Mucosa of descending colon (tissue), 3 donors: ENCODE measurements around the gene SYTL3. TPM values are rescaled to one million over a fixed set of nuclear protein-coding genes. Genes with fewer than 3 reads are reported as not detected.
"Not testable (repeated sequence)": the region's sequence is repeated elsewhere in the genome, so short reads cannot be mapped to it uniquely, and the experiment has no call there.

Experiments
- ATAC-seq: fragments of 200-7000 bp; cut with Tn5 transposase; one replicate; pipeline ENCODE4 v1.9.1; 2020; ENCODE audit warnings: mild to moderate bottlenecking, moderate library complexity
- DNase-seq, 3 donors: peaks; one replicate each; pipeline ENCODE4 v3.0.0-alpha.2; 2020
- H3K36me3 ChIP-seq: fragments of 200-600 bp; one replicate; pipeline ENCODE4 v1.8.0; 2021; ENCODE audit warnings: low read depth, mild to moderate bottlenecking
- H3K4me1 ChIP-seq: fragments of 200-600 bp; one replicate; pipeline ENCODE4 v1.8.0; 2021; ENCODE audit warnings: low read depth, mild to moderate bottlenecking
- H3K4me3 ChIP-seq: fragments of 200-600 bp; one replicate; pipeline ENCODE4 v1.8.0; 2021; ENCODE audit warnings: mild to moderate bottlenecking
- H3K9me3 ChIP-seq: fragments of 200-600 bp; one replicate; pipeline ENCODE4 v1.8.0; 2021; ENCODE audit warnings: mild to moderate bottlenecking
- CTCF ChIP-seq: fragments of 200-600 bp; IDR thresholded peaks from one replicate; pipeline ENCODE4 v1.8.0; 2022; ENCODE audit warnings: antibody characterized with exemption, mild to moderate bottlenecking
- intact Hi-C, 2 donors: fragments of 100-400 bp; cut with DNase I in 1 of 2; cut with micrococcal nuclease in 1 of 2; formaldehyde crosslinking; loops; one replicate each; pipeline versions ENCODE4 v1.11.0 to v1.11.1; 2022; cut with DNase I, micrococcal nuclease
- total RNA-seq, 3 donors: library from RNA; stranded (reverse); fragmentation: NEBNext Ultra II Directional in 2 of 3; extraction: Animal tissue kit (Norgen Biotek cat#: 25700) in 2 of 3; gene quantifications; one replicate each; pipeline versions ENCODE4 v1.2.1 to v1.2.4, GENCODE V29; 2021 to 2023
- donor health status: DM: no; HTN: no; CAD: no; lungs with moderate emphysema.
- donor health status: DM: no; HTN: no; CAD: no.
- donor health status: DM: no; HTN: yes; CAD: no.

SYTL3 gene
- total RNA-seq, 3 donors from 2014 or later, result 2.8 to 4.7 (median 4.4) TPM

- H3K4me3 ChIP-seq, result no peak overlapping the region
- ATAC-seq (peak; percentile 52), DNase-seq (peak; percentile 59 to 73 (median 63))
- intact Hi-C loops, result no loop called here
- TF ChIP-seq CTCF, result no peak
- H3K9me3 ChIP-seq, result no peaks in the 10 kb centered on the region
- H3K36me3 ChIP-seq, result no peaks in the 10 kb centered on the region
- peaks cover 20% of the 10 kb centered on the region for H3K4me1 ChIP-seq
These were observed 4.6 kb downstream of the SYTL3 start for GRCh38 chr6:158654498-158654897.

GRCh38 chr6:158654960-158655489, 5.2 kb downstream of the SYTL3 start:
- H3K4me3 ChIP-seq, result no peak overlapping the region
- peaks cover 20% of the 10 kb centered on the region for H3K4me1 ChIP-seq
- intact Hi-C loops, result no loop called here
- DNase-seq (no peak), ATAC-seq (no peak)
- H3K36me3 ChIP-seq, result no peaks in the 10 kb centered on the region
- TF ChIP-seq CTCF, result no peak
- H3K9me3 ChIP-seq, result no peaks in the 10 kb centered on the region

- no peaks in the 10 kb centered on the region for H3K36me3 ChIP-seq
- no peak for ATAC-seq
- H3K4me1 ChIP-seq, result peaks cover 20% of the 10 kb centered on the region
- no peaks in the 10 kb centered on the region for H3K9me3 ChIP-seq
- no peak overlapping the region for H3K4me3 ChIP-seq
- intact Hi-C loops, result no loop called here
- DNase-seq, result no peak
- TF ChIP-seq CTCF, result no peak
These were observed 6.0 kb downstream of the SYTL3 start for GRCh38 chr6:158655569-158656450.

- H3K36me3 ChIP-seq, H3K9me3 ChIP-seq, intact Hi-C loops, H3K4me3 ChIP-seq: not testable (repeated sequence)
- ATAC-seq, result peak; percentile 66
- H3K4me1 ChIP-seq, result peaks cover 20% of the 10 kb centered on the region
- peak in 2 of 3 donors; percentile 62 to 68 for DNase-seq
These were observed 7.1 kb downstream of the SYTL3 start for GRCh38 chr6:158656986-158657385.

- peak; percentile 39 for TF ChIP-seq CTCF
- no peaks in the 10 kb centered on the region for H3K9me3 ChIP-seq
- no peaks in the 10 kb centered on the region for H3K36me3 ChIP-seq
- no peak overlapping the region for H3K4me3 ChIP-seq
- H3K4me1 ChIP-seq, result peaks cover 19% of the 10 kb centered on the region
- DNase-seq (peak; percentile 55 to 66 (median 63)), ATAC-seq (peak; percentile 81)
- intact Hi-C loops, result no loop called here
These were observed 10.5 kb downstream of the SYTL3 start for GRCh38 chr6:158660333-158660754.

- ATAC-seq (no peak), DNase-seq (no peak)
- intact Hi-C loops, result no loop called here
These were observed 11.4 kb downstream of the SYTL3 start for GRCh38 chr6:158661156-158661685.

More at GRCh38 chr6:158661156-158661685, 11.4 kb downstream of the SYTL3 start:
- peaks cover 16% of the 10 kb centered on the region for H3K4me1 ChIP-seq
- no peaks in the 10 kb centered on the region for H3K9me3 ChIP-seq
- H3K36me3 ChIP-seq, result no peaks in the 10 kb centered on the region
- H3K4me3 ChIP-seq, result no peak overlapping the region
- no peak for TF ChIP-seq CTCF
